ENCODE measurements around the gene LCLAT1.

LCLAT1 gene

DNA sequence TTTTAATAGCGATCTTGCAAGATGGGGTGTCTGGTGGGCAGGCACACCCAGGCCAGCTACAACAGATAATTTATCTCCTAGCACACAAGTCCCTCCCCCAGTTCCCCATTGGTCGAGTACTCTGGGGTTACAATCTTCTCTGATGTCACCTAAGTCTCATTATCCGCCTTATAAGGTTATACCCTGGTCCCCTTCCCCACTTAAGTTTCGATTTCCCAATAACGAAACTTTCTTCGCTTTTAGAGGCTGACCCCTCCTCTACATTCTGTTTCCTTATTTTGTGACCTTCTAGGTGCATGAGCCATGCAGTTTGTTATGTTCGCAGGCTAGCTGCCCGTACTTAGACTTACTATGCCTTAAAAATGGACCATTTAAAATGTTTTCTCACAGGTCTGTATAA, 180.1 kb downstream of the LCLAT1 start:
- TF ChIP-seq, protein P1, sequence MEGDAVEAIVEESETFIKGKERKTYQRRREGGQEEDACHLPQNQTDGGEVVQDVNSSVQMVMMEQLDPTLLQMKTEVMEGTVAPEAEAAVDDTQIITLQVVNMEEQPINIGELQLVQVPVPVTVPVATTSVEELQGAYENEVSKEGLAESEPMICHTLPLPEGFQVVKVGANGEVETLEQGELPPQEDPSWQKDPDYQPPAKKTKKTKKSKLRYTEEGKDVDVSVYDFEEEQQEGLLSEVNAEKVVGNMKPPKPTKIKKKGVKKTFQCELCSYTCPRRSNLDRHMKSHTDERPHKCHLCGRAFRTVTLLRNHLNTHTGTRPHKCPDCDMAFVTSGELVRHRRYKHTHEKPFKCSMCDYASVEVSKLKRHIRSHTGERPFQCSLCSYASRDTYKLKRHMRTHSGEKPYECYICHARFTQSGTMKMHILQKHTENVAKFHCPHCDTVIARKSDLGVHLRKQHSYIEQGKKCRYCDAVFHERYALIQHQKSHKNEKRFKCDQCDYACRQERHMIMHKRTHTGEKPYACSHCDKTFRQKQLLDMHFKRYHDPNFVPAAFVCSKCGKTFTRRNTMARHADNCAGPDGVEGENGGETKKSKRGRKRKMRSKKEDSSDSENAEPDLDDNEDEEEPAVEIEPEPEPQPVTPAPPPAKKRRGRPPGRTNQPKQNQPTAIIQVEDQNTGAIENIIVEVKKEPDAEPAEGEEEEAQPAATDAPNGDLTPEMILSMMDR (conservative IDR thresholded peaks at IDR 0.05): no peak
- TF ChIP-seq ZFX (IDR thresholded peaks at IDR 0.05): no peak
- no peak overlapping the region for H3K27ac ChIP-seq

DNA sequence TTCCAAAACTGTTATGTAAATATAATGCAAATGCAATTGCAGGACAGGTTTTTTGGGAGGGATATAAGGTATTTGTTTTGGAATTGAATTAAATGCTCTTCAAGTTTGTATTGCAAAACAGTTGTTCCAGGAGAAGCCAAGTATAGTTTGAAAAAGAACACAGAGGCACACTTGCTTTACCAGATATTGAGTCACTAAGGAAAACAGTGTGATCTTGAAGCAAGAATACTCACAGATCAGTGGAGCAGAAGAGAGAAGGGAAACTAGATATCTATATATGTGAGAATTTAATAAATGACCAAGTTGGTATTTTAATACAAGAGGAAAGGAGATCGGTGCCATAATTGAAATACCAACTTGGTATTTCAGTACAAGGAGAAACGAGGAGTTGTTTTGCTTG, 181.3 kb downstream of the LCLAT1 start:
- TF ChIP-seq ZFX (IDR thresholded peaks at IDR 0.05): no peak
- TF ChIP-seq, protein P1 (conservative IDR thresholded peaks at IDR 0.05): no peak
- no peak overlapping the region for H3K27ac ChIP-seq

DNA sequence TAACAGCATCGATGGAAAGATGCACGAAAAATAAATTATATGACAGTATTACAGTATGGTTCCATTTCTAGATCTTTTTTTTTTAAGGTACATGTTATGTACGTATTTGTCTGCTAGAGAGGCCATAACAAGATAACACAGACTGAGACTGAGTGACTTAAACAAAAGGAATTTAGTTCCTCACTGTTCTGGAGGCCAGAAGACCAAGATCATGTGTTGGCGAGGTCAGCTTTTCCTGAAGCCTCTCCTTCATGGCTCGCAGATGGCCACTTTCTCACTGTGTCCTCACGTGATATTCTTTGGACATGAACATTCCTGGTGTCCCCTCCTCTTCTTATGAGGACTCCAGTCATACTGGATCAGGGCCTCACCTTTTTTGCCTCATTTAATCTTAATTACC, 182.8 kb downstream of the LCLAT1 start:
- TF ChIP-seq ZFX (IDR thresholded peaks at IDR 0.05): no peak
- TF ChIP-seq, protein P1 (conservative IDR thresholded peaks at IDR 0.05): no peak

DNA sequence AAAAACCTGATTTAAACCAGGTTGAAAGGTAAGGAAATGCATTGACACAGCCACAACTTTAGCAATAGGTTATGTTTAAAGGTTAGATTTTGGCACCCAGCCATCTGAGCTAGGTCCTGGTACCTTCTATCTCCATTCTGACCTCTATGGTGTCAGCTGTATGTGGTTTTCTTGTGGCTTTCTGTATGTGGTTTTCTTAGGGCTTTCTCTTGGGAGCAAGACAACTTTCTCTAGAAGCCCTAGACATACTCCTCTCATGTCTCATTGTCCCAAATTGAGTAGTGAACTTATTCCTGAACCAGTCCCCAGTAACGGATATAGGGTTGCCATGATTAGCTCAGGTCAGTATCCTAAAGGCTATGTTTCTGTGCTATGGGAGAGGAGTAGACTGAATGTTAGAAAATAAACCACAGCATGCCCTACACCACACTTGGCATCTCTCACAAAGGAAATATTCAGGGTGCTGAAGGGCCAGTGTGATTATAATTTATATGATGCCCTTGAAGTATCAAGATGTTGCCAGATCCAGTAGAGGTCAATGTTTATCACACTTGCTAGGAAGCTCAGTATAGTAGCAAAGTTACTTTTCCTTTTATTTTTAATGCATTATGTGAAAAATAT, 184.1 kb downstream of the LCLAT1 start:
- H3K27ac ChIP-seq: no peak overlapping the region
- TF ChIP-seq, protein P1 (conservative IDR thresholded peaks at IDR 0.05): no peak
- TF ChIP-seq ZFX (IDR thresholded peaks at IDR 0.05): no peak

More for the DNA sequence above, 182.8 kb downstream of the LCLAT1 start:
- H3K27ac ChIP-seq: no peak overlapping the region

DNA sequence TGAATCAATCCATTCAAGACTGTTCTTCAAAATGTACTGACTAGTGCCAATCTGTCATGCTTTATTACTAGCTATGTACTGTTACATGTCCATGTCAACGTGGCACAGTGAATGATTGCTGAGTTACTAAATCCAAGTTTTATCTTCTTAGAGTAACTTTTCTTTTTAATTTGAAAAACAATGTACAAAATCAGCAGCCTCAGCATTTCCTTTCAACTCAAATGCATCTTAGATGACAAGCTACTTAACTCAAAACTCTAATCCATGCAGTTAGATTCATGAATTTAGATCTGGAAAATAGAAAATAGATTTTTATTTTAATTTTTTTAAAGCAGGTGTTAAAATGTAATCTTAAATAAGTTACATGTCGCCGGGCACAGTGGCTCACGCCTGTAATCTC, 186.0 kb downstream of the LCLAT1 start:
- TF ChIP-seq, protein P1 (conservative IDR thresholded peaks at IDR 0.05): no peak
- TF ChIP-seq ZFX (IDR thresholded peaks at IDR 0.05): no peak
- no peak overlapping the region for H3K27ac ChIP-seq

DNA sequence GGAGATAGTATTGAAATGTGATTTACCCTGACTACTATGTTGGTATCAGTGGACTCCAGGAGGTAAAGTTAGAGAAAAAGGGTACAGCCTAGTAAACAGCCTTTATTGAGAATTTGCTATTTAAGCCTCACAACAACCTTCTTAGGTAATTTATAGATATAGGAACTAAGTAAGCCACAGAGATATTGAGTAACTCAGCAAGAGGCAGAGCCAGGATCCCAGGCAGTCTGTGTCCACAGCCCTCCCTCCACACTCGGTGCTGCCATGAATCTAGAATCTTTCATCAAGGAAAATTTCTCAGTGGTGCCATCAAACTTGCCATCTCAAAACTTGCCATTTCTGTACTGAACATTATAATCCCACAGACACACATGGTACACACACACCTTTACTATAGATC, 189.3 kb downstream of the LCLAT1 start:
- H3K27ac ChIP-seq: no peak overlapping the region
- TF ChIP-seq ZFX (IDR thresholded peaks at IDR 0.05): no peak
- TF ChIP-seq, protein P1 (conservative IDR thresholded peaks at IDR 0.05): no peak

DNA sequence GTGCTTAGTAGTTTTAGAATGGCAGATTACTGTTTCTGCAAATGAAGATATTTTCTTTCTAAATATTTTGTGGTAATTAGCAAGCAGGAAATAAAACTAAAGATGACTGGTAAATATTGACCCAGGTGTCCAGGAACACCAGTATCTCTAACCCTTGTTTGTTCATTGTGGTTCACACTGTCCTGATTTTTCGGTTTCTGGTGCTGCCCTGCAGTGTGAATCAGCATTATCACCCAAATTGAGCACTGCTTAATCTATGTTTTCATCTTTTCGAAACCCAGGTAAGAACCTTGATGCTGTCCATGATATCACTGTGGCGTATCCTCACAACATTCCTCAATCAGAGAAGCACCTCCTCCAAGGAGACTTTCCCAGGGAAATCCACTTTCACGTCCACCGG, 192.8 kb downstream of the LCLAT1 start:
- no peak for TF ChIP-seq ZFX (IDR thresholded peaks at IDR 0.05)
- TF ChIP-seq, protein P1 (conservative IDR thresholded peaks at IDR 0.05): no peak
- peak overlapping the region; percentile 80; the same call in 1 of the 2 replicates for H3K27ac ChIP-seq
